Colonic mucosa (tissue), 4 donors: ENCODE data around the gene MAP2K1. TPM values are rescaled to one million over a fixed set of nuclear protein-coding genes. Genes with fewer than 3 reads are reported as not detected.

ENCODE experiments used
- DNase-seq: peaks from one replicate; pipeline ENCODE4 v3.0.0-alpha.2; 2020
- H3K27ac ChIP-seq: fragments of 200-600 bp; one replicate; pipeline ENCODE4 v1.8.0; 2021
- H3K27me3 ChIP-seq: fragments of 200-600 bp; one replicate; pipeline ENCODE4 v1.8.0; 2021
- H3K36me3 ChIP-seq: fragments of 200-600 bp; one replicate; pipeline ENCODE4 v1.8.0; 2021
- H3K4me1 ChIP-seq: fragments of 200-600 bp; one replicate; pipeline ENCODE4 v1.8.0; 2021; ENCODE audit warnings: mild to moderate bottlenecking
- H3K4me3 ChIP-seq: fragments of 200-600 bp; one replicate; pipeline ENCODE4 v1.8.0; 2021
- H3K9ac ChIP-seq, 2 donors: one replicate each; pipeline ENCODE4 v1.7.0; 2013; ENCODE audit warnings: control low read depth in 2 of 2, low read depth in 2 of 2, low read length in 2 of 2
- H3K9me3 ChIP-seq: fragments of 200-600 bp; one replicate; pipeline ENCODE4 v1.8.0; 2021
- intact Hi-C: fragments of 100-400 bp; cut with DNase I; formaldehyde crosslinking; loops from one replicate; pipeline ENCODE4 v1.14.1; 2022
- total RNA-seq, 2 donors: library from RNA; stranded (reverse); fragmentation: NEBNext Ultra II Directional in 1 of 2; extraction: Animal tissue kit (Norgen Biotek cat#: 25700) in 1 of 2; gene quantifications; one replicate each; pipeline ENCODE4 v1.2.1, GENCODE V29; 2021
- TF ChIP-seq, protein P1 (sequence below): fragments of 200-600 bp; IDR thresholded peaks from one replicate; pipeline ENCODE4 v1.8.0; 2022; ENCODE audit warnings: antibody characterized with exemption, mild to moderate bottlenecking
- donor health status: healthy.
- donor health status: DM: no; HTN: no; CAD: no.
- donor health status: DM: no; HTN: no; CAD: no.

MAP2K1 gene
- total RNA-seq, 2 donors from 2014 or later, result 50.0 to 53.2 TPM

DNA sequence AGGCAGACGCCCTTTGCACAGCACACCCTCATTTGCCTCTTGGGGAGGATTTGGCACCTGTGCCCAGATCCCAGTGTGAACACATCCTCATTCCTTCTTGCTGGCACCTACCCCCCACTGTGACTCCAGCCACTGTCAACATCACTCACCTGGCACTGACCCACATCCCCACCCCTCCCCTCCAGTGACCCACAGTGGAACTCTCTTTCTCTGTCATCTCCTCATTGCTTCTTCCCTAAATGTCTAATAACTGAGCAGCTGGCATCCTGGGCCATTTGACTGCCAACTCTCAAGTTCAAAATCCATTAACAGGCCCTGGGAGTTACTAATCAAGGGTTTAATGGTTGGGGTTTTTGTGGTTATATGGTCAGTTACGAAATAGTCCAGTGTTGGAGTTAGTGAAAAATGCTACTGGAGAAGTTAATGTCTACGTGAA is 96.4 kb downstream of the MAP2K1 start:
- Histone ChIP-seq H3K27ac (no peak overlapping the region), H3K27me3 (no peaks in the 10 kb centered on the region), H3K9me3 (no peaks in the 10 kb centered on the region), H3K36me3 (no peaks in the 10 kb centered on the region), H3K4me1 (no peaks in the 10 kb centered on the region), H3K9ac (no peak overlapping the region), H3K4me3 (no peak overlapping the region)
- intact Hi-C loops, result no loop called here
- DNase-seq, result no peak
- TF ChIP-seq, protein P1, sequence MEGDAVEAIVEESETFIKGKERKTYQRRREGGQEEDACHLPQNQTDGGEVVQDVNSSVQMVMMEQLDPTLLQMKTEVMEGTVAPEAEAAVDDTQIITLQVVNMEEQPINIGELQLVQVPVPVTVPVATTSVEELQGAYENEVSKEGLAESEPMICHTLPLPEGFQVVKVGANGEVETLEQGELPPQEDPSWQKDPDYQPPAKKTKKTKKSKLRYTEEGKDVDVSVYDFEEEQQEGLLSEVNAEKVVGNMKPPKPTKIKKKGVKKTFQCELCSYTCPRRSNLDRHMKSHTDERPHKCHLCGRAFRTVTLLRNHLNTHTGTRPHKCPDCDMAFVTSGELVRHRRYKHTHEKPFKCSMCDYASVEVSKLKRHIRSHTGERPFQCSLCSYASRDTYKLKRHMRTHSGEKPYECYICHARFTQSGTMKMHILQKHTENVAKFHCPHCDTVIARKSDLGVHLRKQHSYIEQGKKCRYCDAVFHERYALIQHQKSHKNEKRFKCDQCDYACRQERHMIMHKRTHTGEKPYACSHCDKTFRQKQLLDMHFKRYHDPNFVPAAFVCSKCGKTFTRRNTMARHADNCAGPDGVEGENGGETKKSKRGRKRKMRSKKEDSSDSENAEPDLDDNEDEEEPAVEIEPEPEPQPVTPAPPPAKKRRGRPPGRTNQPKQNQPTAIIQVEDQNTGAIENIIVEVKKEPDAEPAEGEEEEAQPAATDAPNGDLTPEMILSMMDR, result no peak

GRCh38 chr15:66484539-66485112 is 97.9 kb downstream of the MAP2K1 start:
- no peak for DNase-seq
- Histone ChIP-seq H3K27ac (no peak overlapping the region), H3K9ac (no peak overlapping the region), H3K36me3 (no peaks in the 10 kb centered on the region), H3K4me3 (no peak overlapping the region), H3K4me1 (no peaks in the 10 kb centered on the region), H3K9me3 (no peaks in the 10 kb centered on the region), H3K27me3 (no peaks in the 10 kb centered on the region)
- intact Hi-C loops, result no loop called here
- TF ChIP-seq, protein P1, result no peak

DNA sequence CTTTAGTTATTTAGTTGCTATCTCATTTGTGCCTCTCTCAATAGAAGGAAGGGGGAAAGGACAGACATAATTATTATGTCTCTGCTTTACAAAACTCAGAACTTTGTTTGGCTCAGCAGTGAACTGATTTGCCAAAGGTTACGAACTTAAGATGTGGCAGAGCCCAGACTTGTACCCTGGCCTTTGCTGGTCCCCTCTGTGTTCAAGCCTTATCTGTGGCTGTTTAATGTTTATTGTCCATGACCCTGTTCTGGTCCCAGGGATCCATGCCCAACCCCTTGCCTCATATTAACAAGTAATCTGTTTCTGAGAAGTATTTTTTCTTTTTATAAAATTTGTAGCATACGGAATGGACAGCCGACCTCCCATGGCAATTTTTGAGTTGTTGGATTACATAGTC is 100.2 kb downstream of the MAP2K1 start:
- intact Hi-C loops, result no loop called here
- TF ChIP-seq, protein P1, result no peak
- H3K4me1 ChIP-seq, result peaks cover 3% of the 10 kb centered on the region
- H3K36me3 ChIP-seq, result no peaks in the 10 kb centered on the region
- no peak overlapping the region for H3K27ac ChIP-seq
- no peak for DNase-seq
- H3K4me3 ChIP-seq, result no peak overlapping the region
- no peaks in the 10 kb centered on the region for H3K27me3 ChIP-seq
- H3K9ac ChIP-seq, result no peak overlapping the region
- H3K9me3 ChIP-seq, result no peaks in the 10 kb centered on the region

DNA sequence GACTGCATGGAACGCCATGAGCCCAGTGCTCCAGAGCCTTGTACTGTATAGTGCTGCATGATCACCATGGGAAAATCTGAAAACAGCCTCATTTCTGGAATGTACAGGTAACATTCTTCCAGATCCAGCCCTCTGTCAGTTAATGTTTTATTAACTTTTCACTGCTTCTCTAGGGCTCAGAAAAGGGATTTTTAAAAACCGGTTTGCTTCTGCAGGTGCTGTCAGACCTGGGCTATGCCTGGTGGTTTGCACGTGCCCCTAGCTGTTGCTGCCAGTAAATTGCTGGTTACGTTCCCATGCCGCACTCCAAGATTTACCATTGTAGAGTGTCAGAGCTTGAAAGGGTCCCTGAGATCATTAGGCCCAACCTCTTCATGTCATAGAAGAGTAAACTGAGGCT is 101.8 kb downstream of the MAP2K1 start:
- Histone ChIP-seq H3K4me3 (no peak overlapping the region), H3K27ac (no peak overlapping the region), H3K36me3 (no peaks in the 10 kb centered on the region), H3K27me3 (no peaks in the 10 kb centered on the region), H3K4me1 (peaks cover 3% of the 10 kb centered on the region), H3K9ac (no peak overlapping the region), H3K9me3 (no peaks in the 10 kb centered on the region)
- intact Hi-C loops, result no loop called here
- TF ChIP-seq, protein P1, result no peak
- DNase-seq, result no peak

- Histone ChIP-seq H3K4me3 (no peak overlapping the region), H3K4me1 (peaks cover 3% of the 10 kb centered on the region), H3K27me3 (no peaks in the 10 kb centered on the region), H3K9ac (no peak overlapping the region), H3K9me3 (no peaks in the 10 kb centered on the region), H3K27ac (no peak overlapping the region), H3K36me3 (no peaks in the 10 kb centered on the region)
- TF ChIP-seq, protein P1, result no peak
- no peak for DNase-seq
- intact Hi-C loops, result no loop called here
These were observed 102.6 kb downstream of the MAP2K1 start for GRCh38 chr15:66489179-66489791.
